NCI-H748 treated with DMSO at 0.1 percent for 48 hours (cell line): ENCODE data around the gene TMEM171.

Experiments used
- DNase-seq: peaks from one replicate; lab custom pipeline; 2025; lab: John Stamatoyannopoulos, UW

TMEM171 gene, protein sequence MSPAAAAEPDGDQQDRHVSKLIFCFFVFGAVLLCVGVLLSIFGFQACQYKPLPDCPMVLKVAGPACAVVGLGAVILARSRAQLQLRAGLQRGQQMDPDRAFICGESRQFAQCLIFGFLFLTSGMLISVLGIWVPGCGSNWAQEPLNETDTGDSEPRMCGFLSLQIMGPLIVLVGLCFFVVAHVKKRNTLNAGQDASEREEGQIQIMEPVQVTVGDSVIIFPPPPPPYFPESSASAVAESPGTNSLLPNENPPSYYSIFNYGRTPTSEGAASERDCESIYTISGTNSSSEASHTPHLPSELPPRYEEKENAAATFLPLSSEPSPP

DNA sequence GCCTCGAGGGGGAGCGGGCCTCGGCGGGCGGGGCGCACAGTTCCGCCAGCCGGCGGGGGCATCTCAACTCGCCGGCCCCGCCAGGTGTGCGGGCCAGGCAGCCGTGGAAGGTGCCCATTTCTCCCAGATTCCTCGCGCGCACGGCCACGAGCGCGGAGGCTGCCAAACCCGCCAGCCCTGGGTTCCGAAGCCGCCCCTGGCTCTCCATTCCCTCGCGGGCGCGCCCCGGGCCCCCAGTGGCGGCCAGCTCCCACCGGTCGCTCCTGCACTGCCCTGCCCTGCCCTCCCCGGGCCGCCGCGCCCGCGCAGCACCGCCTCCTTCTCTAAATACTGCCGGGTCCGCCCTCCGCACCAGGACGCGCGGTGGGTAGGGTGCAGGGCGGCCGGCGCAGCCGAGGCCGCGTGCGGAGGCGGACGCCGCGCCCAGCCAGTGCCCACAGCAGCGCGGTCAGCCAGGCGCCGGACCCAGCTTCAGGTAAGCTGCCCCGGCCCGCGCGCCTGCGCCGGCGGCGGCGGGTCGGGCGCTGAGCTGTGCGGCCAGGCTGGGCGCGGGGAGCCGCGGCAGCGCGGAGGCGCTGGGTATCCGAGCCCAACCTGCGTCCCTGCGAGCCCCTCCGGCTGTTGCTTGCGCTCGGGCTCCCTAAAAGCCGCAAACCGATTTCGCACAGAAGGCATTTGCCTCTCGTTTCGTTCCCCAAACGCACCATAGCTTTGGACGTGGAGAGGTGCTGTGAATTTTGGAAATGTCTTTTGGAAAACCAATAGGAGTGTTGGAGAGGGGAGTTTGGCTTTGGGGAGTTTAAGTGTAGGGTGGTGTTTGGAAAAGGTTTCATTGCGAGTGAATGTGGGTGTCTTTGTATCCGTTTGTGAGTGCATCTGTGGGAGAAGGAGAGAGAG, at the start of gene TMEM171:
Gene TMEM171 (plus strand): TSS at position 354 of the 897 bp plus-strand sequence. CDS start 2,799 bp downstream, outside the sequence.
- peak; percentile 30 for DNase-seq

DNA sequence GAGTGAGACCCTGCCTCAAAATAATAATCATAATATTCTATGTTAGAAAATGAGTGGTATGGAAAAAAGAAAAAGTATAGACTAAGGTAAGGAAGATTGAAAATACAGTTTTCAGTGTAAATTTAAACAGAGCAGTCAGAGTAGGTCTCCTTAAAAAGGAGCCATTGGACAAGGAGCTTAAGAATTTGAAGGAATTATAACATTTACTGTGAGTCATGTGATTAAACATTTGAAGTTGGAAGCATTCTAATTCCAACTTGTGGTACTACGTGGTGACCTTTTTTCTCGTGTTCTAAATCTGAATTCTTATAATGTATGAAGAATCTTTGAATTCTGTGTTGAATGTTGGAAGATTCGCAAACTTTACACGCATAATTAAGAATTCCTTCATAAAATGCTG, 39.3 kb upstream of the TMEM171 start:
- no peak for DNase-seq

DNA sequence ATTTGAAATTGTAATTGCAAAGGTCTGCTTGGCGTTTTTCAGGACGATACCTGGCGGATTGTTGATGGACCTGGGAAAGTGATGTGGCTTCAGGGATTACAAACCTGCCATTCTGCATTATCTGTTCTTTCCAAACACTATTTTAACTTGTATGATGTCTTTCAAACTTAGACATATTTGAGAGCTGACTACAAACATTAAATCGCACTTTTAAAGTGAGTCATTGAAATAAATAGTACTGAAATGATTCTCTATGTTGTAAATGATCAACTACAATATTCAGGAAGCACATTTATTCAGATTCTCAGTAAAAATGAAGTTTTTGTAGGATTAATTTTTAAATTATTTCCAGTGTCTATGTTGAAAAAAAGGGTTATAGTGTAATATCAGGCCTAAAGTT, 32.3 kb upstream of the TMEM171 start:
- DNase-seq = no peak

DNA sequence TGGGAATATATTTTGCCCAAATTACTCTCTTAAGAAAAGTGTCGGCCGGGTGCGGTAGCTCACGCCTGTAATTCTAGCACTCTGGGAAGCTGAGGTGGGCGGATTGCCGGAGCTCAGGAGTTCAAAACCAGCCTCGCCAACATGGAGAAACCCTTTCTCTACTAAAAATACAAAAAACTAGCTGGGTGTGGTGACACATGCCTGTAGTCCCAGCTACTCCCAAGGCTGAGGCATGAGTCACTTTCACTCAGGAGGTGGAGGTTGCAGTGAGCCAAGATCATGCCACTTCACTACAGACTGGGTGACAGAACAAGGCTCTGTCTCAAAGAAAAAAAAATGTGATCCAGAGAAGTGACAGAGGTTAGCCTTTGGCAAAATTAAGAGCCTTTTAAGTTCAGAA, 26.4 kb upstream of the TMEM171 start:
- no peak for DNase-seq

DNA sequence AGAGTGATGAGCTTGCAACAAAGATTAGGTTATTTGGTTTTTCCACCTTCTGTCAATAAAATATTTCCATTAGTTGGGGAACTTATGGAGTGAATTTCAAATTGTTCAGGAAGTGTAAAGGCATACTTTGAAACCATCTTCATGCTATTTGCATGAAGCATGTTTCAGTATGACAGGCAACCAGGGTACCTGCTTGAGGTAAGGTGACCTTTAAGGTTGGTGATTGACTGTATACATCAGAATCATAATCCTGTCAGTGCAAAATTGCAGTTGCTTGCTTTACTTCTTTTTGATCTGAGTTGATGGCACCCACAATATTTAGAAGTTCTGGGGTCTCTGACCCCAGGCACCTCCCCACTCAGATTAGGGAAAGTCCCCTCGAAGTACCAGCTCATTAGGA, 26.0 kb upstream of the TMEM171 start:
- DNase-seq = no peak

DNA sequence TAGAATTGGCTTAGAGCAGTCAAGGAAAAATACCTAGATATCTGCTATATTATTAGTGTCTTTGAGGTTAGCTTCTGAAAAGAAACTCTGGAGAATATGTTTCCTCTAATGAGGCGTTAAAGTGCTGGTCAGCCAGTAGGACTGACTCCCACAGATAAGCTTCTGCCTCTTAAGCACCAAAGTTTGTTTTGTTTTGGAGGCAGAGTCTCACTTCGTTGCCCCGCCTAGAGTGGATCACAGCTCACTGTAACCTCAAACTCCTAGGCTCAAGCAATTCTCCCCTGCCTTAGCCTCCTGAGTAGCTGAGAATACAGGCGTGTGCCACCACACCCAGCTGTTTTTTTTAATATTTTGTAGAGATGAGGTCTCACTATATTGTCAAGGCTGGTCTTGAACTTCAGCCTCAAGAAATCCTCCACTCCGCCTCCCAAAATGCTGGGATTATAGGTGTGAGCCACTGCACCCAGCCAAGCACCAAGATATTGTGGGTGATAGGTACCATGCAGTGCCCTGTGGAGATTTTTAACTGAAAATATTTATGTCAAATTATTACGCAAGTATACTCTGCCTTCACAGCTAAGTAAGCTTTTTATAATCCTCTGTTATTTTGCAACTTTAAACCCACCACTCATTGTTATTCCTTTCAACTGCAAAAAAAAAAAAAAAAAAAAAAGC, 24.7 kb upstream of the TMEM171 start:
- no peak for DNase-seq

DNA sequence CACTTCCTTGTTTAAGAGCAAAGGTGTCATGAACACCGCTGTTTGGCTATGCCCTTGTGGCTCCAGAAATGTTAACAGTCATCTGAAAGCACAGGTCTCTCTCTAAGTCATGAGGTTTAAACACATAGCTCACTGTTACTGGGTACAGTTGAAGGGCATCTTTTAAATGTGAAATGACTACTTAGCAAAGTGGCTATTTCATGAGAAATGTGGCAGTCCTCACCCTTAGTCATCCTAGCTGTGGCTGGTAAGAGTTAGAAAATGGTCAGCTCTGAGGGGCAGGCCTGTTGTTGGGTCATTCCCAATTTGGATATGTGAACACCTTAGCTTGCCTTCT, 24.2 kb upstream of the TMEM171 start:
- DNase-seq = no peak

DNA sequence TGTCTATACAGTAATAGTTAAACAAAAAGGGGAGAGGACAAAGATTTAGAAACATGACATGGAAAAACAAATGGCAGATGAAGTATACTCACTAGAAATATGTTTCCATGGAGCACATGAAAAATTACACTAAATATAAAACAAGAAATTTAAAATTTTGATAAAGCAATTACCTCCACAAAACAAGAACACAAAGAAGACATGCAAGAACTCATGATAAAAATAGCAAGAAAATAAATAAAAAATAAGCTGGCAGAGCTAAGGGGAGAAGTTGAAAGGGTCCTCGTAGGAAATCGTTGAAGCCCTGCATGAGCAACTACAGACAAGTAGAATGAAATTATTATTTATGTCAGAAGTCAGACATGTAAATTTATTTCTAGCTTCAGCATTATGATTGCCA, 22.6 kb upstream of the TMEM171 start:
- no peak for DNase-seq

DNA sequence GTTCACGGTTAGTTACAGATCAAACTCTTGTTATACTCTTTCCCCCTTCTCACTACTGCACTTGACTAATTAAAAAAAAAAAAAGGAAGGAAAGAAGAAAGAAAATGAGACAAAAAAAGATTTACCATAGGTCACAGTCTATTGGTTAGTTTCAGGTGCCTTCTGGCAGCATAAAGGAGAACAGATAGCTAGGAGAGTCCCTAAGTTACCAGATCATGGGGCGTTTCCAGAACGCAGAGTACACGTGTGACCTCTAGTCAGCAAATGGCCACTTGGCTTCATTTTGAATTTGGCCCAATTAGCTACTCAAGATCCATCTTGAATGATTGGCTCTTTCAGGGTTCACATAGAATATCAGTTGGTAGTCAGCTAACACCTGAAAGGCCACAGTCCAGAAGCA, 20.3 kb upstream of the TMEM171 start:
- no peak for DNase-seq

DNA sequence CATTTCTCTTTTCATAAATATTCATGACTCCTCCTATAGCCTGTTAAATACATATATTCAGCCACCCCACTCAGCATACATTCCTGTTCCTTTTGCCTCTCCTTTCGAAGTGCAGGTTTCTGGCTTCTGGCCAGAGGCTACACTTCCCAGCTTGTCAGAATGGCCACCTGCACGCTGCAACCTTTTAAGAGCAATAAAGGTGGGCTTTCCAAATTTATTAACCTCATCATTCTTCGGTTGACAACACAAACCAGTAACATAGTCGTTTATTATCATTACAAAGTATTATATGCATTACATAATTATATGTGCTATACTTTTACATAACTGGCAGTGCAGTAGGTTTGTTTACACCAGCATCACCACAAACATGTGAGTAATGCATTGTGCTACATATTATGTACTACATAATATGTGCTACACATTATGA, 16.5 kb upstream of the TMEM171 start:
- DNase-seq = no peak

DNA sequence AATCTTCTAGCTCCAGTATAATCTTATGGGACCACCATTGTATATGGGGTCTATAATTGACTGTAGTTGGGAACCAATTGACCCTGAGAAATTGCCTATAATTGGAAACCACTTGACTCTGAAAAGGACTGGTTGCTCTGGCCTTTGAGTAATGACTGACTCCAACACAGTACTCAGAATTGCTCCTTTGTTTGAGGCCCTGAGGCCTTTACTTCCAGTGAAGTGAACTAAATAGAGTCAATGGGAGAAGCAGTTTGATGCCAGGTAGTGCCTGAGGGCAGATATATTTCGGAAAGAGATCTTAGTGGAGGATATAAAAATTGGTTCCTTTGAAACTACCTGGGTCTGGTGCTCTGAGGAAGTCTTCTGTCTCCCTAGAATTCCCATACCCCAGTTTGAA, 16.0 kb upstream of the TMEM171 start:
- DNase-seq = peak; percentile 26

DNA sequence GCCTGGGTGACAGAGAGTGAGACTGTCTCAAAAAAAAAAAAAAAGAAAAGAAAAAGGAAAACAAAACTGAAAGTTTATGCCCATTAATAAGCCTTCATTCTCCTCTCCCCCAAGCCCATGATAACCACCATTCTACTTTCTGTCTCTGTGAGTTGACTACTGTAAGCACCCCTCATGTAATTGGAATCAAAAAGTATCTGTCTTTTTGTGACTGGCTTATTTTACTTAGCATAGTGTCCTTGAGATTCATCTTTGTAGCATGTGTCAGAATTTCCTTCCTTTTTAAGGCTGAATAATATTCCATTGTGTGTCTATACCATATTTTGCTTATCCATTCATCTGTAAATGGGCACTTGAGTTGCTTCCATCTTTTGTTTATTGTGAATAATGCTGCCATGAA, 14.0 kb upstream of the TMEM171 start:
- DNase-seq = no peak

DNA sequence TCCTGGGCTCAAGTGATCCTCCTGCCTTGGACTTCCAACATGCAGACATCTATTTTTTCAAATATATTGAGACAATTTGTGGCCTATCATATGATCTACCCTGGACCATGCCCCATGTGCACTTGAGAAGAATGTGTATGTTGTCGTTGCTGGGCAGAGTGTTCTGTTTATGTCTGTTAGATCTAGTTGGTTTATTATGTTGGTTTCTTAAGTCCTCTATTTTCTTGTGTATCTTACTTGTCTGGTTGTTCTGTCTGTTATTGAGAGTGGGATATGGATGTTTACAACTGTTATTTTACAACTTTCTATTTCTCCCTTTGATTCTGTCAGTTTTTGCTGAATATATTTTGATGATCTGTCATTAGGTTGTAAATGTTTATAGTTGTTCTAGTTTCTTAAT, 10.2 kb upstream of the TMEM171 start:
- no peak for DNase-seq

DNA sequence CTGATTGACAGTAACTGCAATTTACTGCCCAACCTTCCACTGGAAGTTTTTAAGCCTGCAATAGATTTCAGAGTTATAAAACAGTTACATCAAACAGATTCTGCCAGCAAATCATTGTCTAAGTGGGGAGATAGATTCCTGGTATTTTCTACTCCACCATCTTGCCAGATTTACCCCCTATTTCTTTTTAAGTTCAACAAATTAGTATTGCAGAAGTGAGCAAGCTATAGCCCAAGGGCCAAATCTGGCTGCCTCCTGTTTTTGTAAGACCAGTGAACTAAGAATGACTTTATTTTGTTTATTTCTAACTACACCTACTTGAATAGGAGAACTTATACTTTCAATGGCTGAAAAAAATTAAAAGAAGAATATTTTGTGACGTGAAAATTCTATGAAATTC, 8.8 kb upstream of the TMEM171 start:
- no peak for DNase-seq

DNA sequence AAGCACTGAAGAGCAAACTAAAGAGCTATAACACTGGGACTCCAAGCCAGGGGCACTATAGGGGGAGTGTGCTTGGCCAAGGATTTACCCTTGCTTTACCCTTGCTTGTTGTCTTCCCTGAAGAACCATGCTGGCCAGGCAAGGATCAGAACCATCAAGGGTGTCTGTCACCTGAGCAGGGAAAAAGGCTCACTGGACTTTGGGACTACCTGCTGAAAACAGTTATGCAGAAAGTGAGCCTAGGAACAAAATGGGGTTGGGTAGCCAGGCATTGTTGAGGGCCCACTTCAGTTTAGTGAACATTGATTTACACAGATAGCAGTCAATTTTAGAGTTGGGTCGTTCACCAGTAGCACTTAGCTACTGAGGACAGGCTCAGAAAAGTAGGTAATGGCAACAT, 8.0 kb upstream of the TMEM171 start:
- DNase-seq = no peak

DNA sequence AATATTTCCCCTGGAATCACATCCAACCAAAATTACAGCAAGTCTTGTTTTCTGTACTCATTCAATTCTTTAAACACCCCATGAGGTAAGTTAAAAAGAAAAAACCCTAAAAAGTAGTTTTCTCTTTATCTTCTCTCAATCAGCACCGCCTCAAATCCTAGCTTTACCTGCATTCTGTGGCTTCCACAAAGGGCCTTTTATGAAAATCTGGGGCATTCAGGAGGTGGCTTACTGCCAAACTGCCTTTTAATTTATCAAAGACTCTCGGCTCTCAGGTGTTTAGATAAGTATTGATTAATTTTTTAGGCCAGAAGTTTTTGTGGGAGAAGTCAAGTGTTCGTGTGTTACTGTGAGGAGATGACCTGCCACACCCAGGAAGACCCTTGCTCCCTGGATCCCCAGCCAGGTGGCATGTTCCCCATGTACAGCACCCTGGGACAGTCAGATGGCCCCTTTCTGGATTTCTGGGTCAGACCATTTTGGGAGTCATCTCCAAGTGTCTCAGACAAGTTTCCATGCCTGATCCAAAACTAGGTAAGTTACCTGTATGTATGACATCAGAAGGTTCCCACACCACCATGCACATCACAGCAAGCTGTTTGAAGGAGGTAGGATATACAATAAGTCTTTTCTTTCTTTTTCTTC, 6.2 kb upstream of the TMEM171 start:
- no peak for DNase-seq

DNA sequence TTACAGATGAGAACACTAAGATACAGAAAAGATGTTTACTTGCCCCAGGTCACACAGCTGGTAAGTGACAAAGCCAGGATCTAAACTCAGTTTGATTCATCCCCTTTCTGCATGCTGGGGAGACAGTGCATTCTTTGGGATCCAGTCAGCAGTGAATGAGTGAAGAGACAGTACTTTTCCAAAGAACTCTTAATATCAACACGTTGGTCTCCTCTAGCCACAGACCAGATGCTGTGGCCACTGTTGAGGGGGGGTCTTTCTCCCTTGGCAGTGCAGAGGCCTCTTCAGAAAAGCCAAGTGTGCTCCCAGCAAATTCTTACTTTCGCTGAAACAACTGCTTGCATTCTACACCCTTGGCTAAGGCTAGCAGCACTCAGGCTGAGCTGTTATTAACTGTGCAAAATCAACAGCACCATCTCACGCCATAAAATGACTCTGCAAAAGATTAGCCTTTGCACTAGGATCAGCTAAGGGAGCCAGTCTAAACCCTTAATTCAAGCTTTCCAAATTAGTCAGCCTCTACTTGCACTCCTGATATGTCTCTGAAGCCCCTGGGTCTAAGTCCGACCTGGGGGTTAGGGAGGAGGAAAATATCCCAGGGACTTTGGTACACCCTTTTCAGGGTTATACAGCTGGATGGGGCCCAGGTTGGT, 4.8 kb upstream of the TMEM171 start:
- no peak for DNase-seq

DNA sequence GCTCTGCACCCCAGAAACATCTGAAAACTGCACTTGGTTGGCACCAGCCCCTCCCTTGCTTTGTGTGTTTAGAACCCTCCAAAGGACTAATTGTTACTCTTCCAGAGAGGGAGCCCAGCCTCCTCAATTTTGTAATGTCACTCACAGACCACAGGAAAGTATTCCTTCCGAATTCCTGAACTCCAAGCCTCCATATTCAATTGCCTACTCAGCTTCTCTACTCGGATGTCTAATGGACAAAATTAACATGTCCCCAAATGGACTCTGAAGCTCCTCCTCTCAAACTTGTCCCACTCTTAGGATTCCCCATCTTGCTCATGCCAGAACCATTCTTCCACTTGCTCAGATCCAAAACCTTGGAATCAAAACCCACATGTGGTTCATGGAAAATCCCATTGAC, 3.9 kb upstream of the TMEM171 start:
- no peak for DNase-seq

DNA sequence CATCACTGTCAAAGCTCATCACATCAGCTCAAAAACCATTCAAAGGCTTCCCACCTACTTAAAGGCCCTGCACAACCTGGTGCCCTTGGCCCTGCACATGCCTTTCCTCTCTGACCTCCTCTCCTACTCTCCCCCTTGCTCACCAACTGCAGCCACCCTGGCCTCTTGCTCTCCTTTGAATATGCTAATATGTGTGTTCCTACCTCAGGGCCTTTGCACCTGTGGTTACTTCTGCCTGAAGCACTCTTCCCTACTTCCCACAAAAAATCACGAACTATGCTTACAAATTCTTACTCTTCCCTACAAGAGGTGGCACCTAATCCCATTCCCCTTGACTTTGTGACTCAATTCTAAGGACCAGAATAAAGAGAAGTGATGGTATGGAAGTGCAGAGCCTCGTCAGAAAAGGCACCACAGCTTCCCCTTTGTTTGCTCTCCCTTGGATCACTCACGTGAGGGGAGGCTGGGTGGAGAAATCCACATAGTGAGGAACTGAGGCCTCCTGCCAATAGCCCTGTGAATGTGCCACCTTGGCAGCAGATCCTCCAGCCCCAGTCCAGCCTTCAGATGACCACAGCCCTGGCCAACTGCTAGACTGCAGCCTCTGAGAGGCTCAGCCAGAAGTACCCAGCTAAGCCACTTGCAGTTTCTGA, 3.2 kb upstream of the TMEM171 start:
- DNase-seq = no peak

DNA sequence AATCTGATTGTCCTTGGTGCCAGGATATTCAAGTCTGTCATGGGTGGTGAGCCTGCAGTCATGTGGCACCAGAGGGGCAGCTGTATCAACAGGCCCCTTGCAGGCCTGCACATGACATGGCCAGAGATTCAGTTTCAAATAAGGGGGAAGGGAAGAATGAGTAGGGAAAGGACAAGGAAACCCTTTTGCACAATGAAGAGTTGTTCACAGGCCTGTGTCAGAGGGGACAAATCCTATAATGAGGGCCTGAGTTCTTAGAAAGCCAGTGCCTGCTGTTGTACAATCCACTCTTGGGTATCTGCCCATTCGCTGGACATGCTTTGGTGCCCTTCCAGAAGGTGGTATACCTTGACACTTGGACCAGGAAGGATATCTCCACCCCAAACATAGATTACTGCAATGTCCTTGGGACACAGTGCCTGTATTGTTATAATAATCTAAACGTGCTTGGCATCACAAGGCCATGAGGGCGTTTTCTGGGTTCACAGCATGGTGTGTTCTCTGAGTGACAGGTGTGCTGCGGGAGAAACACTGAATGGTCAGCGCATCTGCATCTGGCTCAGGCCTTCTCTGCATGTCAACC, 1.9 kb upstream of the TMEM171 start:
- DNase-seq = no peak
